Measurements from ENCODE around the gene SNX10.
A peak's percentile ranks its signal among the peaks of the same experiment; 100 is the strongest.

SNX10 gene

DNA sequence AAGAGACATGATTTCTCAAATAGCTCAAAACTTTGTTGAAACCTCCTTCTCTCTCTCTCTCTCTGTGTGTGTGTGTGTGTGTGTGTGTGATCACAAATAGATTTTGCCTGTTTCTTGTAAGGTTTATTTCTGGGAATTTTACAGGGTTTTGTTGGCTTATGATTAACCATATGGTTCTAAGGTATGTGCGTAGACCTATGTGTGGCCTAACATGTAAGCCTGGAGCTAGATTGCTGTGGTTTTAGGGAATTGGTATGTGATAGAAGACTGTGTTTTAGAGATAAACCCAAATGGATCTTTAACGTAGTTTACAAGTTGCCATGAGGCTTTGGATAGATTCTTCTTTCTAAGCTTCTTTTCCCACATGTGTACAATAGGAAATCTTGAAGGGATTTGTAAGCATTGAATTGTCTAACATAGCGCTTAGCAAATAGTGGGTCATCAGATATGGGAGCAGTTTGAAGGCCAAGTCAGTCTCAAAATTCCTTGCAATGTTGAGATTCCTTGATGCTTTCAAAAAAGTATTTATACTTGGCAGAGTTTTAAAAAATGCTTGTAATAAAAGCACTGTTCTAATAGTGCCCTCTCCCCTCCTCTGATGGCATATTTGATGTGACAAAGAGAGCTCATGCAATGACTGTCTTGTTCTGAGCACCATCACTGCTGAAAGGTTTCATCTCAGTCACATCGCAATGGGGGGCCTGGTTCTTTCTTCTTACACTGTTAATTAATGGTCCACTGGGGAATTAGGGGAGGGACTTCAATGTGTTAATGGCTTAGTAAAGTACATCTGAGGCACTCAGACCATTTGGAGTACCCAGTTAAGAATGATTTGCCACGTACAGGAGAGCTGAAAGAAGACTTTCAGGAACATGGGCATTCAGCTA lies 118.2 kb downstream of the SNX10 start:
- no peak for DNase-seq

DNA sequence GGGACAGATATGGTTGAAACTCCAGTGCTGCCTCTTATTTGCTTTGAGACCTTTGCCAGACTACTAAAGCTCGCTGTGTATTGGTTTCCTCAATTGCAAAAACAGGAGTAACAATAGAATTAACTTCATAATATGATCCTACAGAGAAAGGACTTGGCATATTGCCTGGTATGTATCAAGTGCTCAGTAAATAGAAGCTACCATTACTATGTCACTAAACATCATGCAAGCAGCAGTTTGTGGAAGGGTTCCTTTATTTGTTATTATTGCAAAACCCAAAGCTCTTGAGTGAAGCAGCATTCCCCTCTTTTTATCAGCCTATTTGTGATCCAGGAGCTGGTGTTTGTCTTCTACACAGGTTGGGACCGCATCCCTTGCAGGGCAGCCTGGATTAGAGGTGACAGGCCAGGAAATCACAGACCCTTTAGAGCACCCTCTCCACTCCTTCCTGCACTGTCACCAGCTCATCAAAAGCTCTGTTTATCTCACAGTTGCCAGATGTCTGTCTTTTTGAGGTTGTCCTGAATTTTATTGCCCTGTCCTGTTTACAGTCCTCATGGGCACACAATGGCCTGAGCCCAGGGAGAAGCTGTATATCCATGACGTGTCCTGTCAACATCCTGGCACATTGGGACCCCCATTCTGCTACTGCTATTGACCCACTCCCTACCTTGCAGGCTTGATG lies 121.5 kb downstream of the SNX10 start:
- no peak for DNase-seq

DNA sequence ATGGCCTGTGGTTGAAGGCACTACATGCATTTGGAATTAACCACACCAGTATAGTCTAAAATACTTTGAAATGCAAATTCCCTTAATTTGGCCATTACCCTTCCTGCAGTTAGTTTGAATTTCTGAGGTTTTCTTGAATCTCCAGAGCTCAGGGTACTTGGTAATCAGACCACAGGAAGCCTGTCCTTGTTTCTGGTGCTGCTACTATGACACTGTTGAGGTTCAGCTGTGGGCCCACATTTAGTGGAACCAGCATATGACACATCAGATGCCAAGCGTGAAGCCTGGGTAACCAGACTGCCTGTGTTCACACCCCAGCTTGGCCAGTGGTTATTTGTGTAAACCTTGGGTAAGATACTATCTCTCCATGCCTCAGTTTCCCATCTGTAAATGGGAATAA lies 124.3 kb downstream of the SNX10 start:
- no peak for DNase-seq

DNA sequence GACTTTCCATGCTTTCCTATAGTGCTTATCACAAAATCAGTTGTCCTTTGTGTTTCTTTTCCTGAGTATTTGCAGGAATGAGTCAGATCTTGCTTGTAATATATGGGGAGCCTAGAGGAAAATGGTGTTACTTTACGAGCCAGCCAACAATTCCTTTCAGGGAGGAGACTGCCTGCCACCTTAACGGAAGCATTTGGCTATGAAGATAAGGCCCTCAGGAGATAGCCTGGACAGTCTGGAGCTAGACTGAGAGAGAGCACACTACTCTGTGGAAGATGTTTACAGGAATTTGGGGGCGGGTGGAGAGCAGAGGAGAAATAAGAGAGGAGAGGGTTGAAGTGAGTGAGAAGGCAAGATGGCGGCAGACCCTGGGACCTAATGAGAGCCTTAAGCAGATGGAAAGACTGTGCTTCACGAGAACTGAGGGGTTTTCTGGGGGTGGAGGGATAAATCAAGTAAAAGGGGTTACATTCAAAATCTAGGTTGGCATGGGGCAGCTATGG lies 126.3 kb downstream of the SNX10 start:
- no peak for DNase-seq

DNA sequence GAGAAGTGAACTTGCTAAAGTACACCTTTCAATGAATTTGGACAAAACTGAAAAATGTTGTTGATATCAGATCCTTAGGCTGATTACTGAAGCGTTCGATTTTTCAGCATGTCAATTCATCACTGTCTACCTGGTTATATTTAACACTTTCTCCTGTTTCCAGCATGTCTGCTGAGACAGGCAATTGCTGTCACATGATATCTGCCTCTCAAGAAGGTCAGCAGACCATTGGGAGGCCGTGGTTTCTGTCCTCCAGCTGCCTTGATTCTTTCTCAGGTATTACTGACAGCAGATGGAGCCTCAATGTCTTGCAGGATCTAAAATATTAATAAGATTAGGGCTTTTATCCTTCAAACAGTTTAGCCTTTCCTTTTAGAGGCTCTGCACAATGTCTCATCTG lies 127.5 kb downstream of the SNX10 start:
- no peak for DNase-seq

DNA sequence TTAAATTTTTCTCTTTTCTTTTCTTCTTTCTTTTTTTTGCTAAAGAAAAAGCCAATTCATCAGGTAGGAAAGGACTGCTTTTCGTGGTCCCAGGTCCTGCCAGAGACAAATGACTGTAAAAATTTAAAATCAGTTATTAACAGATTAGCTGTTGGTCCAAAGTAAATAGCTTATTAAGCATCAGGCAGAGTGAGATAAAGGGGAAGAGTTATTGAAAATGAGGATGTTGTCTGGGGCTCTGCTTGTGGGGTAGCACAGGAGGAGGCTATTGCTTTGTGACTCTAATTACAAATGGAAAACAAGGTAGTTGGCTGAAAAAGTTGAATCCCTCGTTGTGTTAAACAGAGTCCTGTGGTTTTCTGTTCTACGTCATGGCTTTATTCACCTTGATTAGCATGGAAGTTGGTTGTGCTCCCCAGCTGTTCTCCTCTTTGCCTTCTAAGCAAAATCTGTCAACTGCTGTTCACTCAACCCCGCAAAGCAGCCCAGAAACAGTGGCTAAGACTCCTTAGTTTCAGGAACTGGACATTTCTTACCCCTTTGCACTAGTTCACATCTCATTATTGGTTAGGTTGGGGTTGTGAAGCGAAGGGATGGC lies 128.9 kb downstream of the SNX10 start:
- DNase-seq: peak in 1 of 2 experiments; percentile 5

DNA sequence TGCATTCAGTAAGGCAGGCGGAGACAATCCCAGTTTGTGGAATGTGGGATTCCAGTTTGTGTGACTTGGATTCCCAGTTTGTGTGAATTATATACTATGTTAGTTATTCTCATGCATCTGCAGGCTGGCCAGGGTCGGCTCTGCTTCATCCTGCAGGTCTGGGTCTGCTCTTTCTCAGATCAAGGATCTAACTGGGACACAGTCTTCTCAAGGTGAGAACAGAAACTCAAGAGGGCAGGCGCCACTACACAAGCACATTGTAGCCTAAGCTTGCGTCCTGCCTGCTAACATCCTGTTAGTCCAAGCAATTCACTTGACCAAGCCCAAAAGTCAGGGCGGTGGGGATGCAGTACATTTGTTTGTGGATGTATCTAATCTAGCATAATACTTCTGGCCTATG lies 131.1 kb downstream of the SNX10 start:
- no peak for DNase-seq

DNA sequence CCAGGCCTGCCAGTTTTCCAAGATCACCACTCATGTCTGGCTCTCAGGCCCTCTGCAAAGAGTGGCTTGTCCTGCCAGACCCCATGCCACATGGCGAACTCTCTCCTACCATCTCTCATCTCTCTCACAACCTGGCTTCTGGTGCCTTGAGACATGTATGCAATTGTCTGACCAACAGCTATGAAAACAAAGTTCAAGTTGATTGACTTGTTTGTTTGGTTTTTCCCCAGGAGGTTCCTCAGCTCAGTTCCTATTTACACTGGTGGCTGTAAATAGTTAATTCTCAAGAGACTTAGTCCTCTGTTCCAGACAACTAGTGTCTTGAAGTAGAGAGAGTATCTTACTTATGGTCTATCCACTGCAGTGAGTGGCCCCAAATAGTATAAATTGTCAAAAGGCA lies 131.8 kb downstream of the SNX10 start:
- DNase-seq: no peak

Measured in NCI-H526 (cell line).